GM10266 (cell line): ENCODE measurements around the gene CAMK1D.

ENCODE experiments used
- DNase-seq: peaks from one replicate; pipeline ENCODE4 v3.0.0; 2012; ENCODE audit errors: extremely low spot score
- TF ChIP-seq, protein P1 (sequence below): IDR thresholded peaks from 2 replicates; pipeline ENCODE4 v1.5.1; 2012; ENCODE audit warnings: mild to moderate bottlenecking, low read depth; ENCODE audit not compliant: control insufficient read depth, insufficient read depth; ENCODE audit errors: missing control alignments

Gene CAMK1D

GRCh38 chr10:12507165-12507850, 158.0 kb downstream of the CAMK1D start:
- DNase-seq: no peak
- TF ChIP-seq, protein P1, sequence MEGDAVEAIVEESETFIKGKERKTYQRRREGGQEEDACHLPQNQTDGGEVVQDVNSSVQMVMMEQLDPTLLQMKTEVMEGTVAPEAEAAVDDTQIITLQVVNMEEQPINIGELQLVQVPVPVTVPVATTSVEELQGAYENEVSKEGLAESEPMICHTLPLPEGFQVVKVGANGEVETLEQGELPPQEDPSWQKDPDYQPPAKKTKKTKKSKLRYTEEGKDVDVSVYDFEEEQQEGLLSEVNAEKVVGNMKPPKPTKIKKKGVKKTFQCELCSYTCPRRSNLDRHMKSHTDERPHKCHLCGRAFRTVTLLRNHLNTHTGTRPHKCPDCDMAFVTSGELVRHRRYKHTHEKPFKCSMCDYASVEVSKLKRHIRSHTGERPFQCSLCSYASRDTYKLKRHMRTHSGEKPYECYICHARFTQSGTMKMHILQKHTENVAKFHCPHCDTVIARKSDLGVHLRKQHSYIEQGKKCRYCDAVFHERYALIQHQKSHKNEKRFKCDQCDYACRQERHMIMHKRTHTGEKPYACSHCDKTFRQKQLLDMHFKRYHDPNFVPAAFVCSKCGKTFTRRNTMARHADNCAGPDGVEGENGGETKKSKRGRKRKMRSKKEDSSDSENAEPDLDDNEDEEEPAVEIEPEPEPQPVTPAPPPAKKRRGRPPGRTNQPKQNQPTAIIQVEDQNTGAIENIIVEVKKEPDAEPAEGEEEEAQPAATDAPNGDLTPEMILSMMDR: no peak

DNA sequence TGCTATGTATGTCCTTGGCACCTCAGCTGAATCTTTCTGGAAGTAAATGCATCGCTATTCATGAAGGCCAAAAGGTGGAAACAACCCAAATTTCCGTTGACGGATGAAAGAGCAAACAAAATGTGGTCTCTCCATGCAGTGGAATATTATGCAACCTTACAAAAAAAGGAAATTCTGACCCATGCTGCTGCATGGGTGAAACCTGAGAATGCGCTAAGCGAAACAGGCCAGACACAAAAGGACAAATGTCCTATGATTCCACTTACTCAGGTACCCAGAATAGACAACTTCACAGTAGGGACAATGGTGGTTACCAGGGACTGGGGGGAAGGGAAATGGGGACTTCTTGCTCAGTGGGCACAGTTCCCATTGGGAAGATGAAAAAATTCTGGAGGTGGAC, 158.8 kb downstream of the CAMK1D start:
- TF ChIP-seq, protein P1: no peak
- no peak for DNase-seq

- TF ChIP-seq, protein P1: no peak
Measured at GRCh38 chr10:12509016-12509793, 159.9 kb downstream of the CAMK1D start.

GRCh38 chr10:12509794-12510100, 160.4 kb downstream of the CAMK1D start:
- no peak for DNase-seq
- TF ChIP-seq, protein P1: no peak

More at GRCh38 chr10:12509016-12509793, 159.9 kb downstream of the CAMK1D start:
- no peak for DNase-seq

- TF ChIP-seq, protein P1: no peak
- no peak for DNase-seq
Measured at GRCh38 chr10:12510501-12510941, 161.2 kb downstream of the CAMK1D start.

DNA sequence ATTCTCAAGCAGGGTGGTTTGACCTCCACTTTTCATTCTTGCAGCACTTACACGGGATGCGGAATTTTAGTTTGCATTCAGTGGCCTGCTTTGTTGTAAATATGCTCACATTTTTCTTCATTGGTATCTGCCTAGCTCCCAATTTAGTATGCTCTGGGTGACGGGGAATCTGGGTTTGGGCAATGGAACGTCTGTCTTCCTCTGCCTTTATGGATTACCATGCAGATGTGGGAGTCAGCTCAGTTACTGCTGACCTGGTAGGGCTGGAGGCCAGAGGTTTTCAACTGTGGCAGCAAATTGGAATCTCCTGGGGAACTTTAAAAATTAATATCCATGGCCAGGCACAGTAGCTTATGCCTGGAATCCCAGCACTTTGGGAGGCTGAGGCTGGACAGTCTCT, 161.6 kb downstream of the CAMK1D start:
- TF ChIP-seq, protein P1: no peak
- no peak for DNase-seq

DNA sequence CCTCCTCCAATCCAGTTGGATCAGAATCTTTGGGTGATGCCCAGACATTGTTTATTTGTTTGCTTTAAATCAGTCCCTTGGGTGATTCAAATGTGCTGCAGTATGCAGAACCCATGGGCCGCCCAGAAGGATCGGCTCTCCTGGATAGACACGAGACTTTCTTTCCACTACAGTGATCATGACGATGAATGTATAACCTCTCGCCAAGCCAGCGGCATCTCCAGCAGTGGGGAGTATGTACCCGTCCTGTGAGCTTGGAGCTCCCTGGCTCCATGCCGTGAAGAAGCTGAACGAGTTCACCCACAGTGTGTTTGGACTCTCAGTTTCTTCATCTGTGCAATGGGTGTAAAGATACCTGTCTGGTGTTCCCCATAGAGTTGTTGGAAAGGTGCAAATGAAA, 162.3 kb downstream of the CAMK1D start:
- TF ChIP-seq, protein P1: no peak
- DNase-seq: no peak
